GM12878 (cell line): ENCODE data around the gene HTR4. TPM values are rescaled to one million over a fixed set of nuclear protein-coding genes. Genes with fewer than 3 reads are reported as not detected.

Experiments used
- ATAC-seq: fragments of 200-7000 bp; cut with Tn5 transposase; 3 replicates; pipeline ENCODE4 v1.9.1; 2020; ENCODE audit warnings: mild to moderate bottlenecking, moderate library complexity
- BruUV-seq: library from RNA; stranded (reverse); fragments of 400-500 nt; replicated peaks from 2 replicates; lab custom pipeline; 2021; lab: Mats Ljungman, UMichigan
- CTCF ChIA-PET: fragments of 300-600 bp; sonication (Branson Sonifier 250); formaldehyde crosslinking; extraction: SDS; loops from one replicate; lab custom pipeline; 2021; ENCODE audit warnings: inconsistent platforms; lab: Yijun Ruan, JAX
- POLR2A ChIA-PET: fragments of 350-600 bp; formaldehyde crosslinking; extraction: SDS; loops from one replicate; lab custom pipeline; 2021; ENCODE audit warnings: inconsistent platforms; lab: Charles Lee
- RAD21 ChIA-PET: fragments of 300-600 bp; sonication (Branson Sonifier 250); formaldehyde crosslinking; loops from one replicate; lab custom pipeline; 2023; ENCODE audit warnings: antibody characterized with exemption; ENCODE audit not compliant: unreplicated experiment; lab: Charles Lee
- SMC1A ChIA-PET: fragments of 300-600 bp; sonication (Branson Sonifier 250); formaldehyde crosslinking; loops from one replicate; lab custom pipeline; 2023; ENCODE audit not compliant: unreplicated experiment, uncharacterized antibody; lab: Charles Lee
- DNase-seq: peaks from one replicate; pipeline ENCODE4 v3.0.0-alpha.2; 2011; ENCODE audit warnings: low read depth, low spot score
- FAIRE-seq: peaks from 3 replicates; lab custom pipeline; 2011; peaks lifted over from hg19 to GRCh38; lab: Jason Lieb, UNC
- H2AFZ ChIP-seq: 2 replicates; pipeline ENCODE4 v1.6.0; 2011; ENCODE audit warnings: low read depth, low read length, control low read depth; ENCODE audit not compliant: control insufficient read depth
- H3K27ac ChIP-seq: 2 replicates; pipeline ENCODE4 v1.5.1; 2011; ENCODE audit warnings: control low read depth; ENCODE audit not compliant: control insufficient read depth, insufficient read depth
- H3K27me3 ChIP-seq, 2 experiments: replicated peaks in 1 of 2; 2 replicates each; pipeline versions ENCODE4 v1.6.0 to v1.6.1; 2011; ENCODE audit warnings: low read length in 1 of 2; ENCODE audit not compliant: control insufficient read depth in 2 of 2, insufficient read depth in 2 of 2
- H3K36me3 ChIP-seq, 2 experiments: 2 replicates each; pipeline ENCODE4 v1.5.1; 2011; ENCODE audit warnings: low read length in 1 of 2; ENCODE audit not compliant: control insufficient read depth in 2 of 2, insufficient read depth in 2 of 2
- H3K4me1 ChIP-seq: 2 replicates; pipeline ENCODE4 v1.6.1; 2011; ENCODE audit warnings: mild to moderate bottlenecking, low read length, moderate library complexity, mixed read lengths; ENCODE audit not compliant: control insufficient read depth, insufficient read depth
- H3K4me2 ChIP-seq: 2 replicates; pipeline ENCODE4 v1.6.0; 2011; ENCODE audit warnings: control low read depth; ENCODE audit not compliant: control insufficient read depth, insufficient read depth
- H3K4me3 ChIP-seq: fragments of 200-600 bp; sonication (generic); 2 replicates; pipeline ENCODE4 v1.5.1; 2016
- H3K79me2 ChIP-seq: 2 replicates; pipeline ENCODE4 v1.6.0; 2011; ENCODE audit warnings: low read length; ENCODE audit not compliant: control insufficient read depth, insufficient read depth
- H3K9ac ChIP-seq: 2 replicates; pipeline ENCODE4 v1.8.0; 2011; ENCODE audit warnings: low read length, control low read depth, mixed read lengths; ENCODE audit not compliant: control insufficient read depth, insufficient read depth
- H3K9me3 ChIP-seq: replicated peaks from 3 replicates; pipeline ENCODE4 v1.5.1; 2011; ENCODE audit warnings: mild to moderate bottlenecking, low read length; ENCODE audit not compliant: control insufficient read depth, insufficient read depth
- H4K20me1 ChIP-seq: 2 replicates; pipeline ENCODE4 v1.6.0; 2011; ENCODE audit not compliant: control insufficient read depth, insufficient read depth
- CEBPZ ChIP-seq: fragments of 150-350 bp; IDR thresholded peaks from 2 replicates; pipeline ENCODE4 v1.6.1; 2016; ENCODE audit warnings: low read depth, low read length
- EP300 ChIP-seq, 2 experiments: fragments of 150-350 bp in 1 of 2; IDR thresholded peaks; 2 replicates each; pipeline ENCODE4 v1.6.1; 2011 to 2012; ENCODE audit warnings: low read depth in 2 of 2, low read length in 2 of 2, borderline replicate concordance in 1 of 2, improper control_type of control experiment in 1 of 2, inconsistent platforms in 1 of 2; ENCODE audit not compliant: control insufficient read depth in 1 of 2
- ESRRA ChIP-seq: IDR thresholded peaks from 2 replicates; pipeline ENCODE4 v1.6.1; 2012; ENCODE audit warnings: mild to moderate bottlenecking, low read length, improper control_type of control experiment
- HDAC6 ChIP-seq: fragments of 200-600 bp; sonication (generic); IDR thresholded peaks from one replicate; pipeline ENCODE4 v1.8.0; 2017; ENCODE audit warnings: antibody characterized with exemption; ENCODE audit not compliant: unreplicated experiment
- IKZF1 ChIP-seq: fragments of 450-650 bp; conservative IDR thresholded peaks from 2 replicates; pipeline ENCODE4 v1.6.1; 2017; ENCODE audit warnings: antibody characterized with exemption, mild to moderate bottlenecking
- IRF5 ChIP-seq: fragments of 450-650 bp; IDR thresholded peaks from 2 replicates; pipeline ENCODE4 v1.6.1; 2017; ENCODE audit warnings: borderline replicate concordance
- NFXL1 ChIP-seq: fragments of 450-650 bp; IDR thresholded peaks from 2 replicates; pipeline ENCODE4 v1.6.1; 2017; ENCODE audit warnings: antibody characterized with exemption, mild to moderate bottlenecking, borderline replicate concordance
- NR2F1 ChIP-seq: fragments of 450-650 bp; conservative IDR thresholded peaks from 2 replicates; pipeline ENCODE4 v1.6.1; 2017; ENCODE audit warnings: mild to moderate bottlenecking
- POLR2A ChIP-seq: IDR thresholded peaks from 2 replicates; pipeline ENCODE4 v1.6.1; 2011; ENCODE audit warnings: low read depth, mild to moderate bottlenecking, low read length
- ZSCAN29 ChIP-seq: fragments of 450-650 bp; IDR thresholded peaks from 2 replicates; pipeline ENCODE4 v1.6.1; 2017; ENCODE audit warnings: mild to moderate bottlenecking, moderate library complexity
- WGBS: methylation state at CpG from one replicate; pipeline ENCODE4 v1.1.6; 2016; ENCODE audit warnings: low lambda C conversion rate; ENCODE audit not compliant: insufficient replicate concordance, insufficient coverage; ENCODE audit errors: missing lambda C conversion rate; 5-methylcytosine and 5-hydroxymethylcytosine counted together
- in situ Hi-C: fragments of 300-500 bp; cut with MboI; formaldehyde crosslinking; loops from 9 replicates; pipeline ENCODE4 v1.14.3; 2018; ENCODE audit warnings: mixed read lengths
- intact Hi-C: fragments of 100-400 bp; cut with micrococcal nuclease; formaldehyde crosslinking; loops from one replicate; pipeline ENCODE4 v1.14.2; 2022; ENCODE audit not compliant: unreplicated experiment
- polyA plus RNA-seq, 11 experiments: library from polyadenylated mRNA; depleted of rRNA in 4 of 11; unstranded in 6 of 11; stranded (reverse) in 5 of 11; fragments of >200 nt; fragmentation: Nextera tagmentation in 4 of 11; fragmentation: Illumina TruSeq in 1 of 11; extraction: Ambion mirVana in 4 of 11; extraction: Trizol in 1 of 11; gene quantifications; 1 replicate in 1 of 11; 2 replicates in 10 of 11; pipeline versions ENCODE4 v1.2.1 to v1.2.3, GENCODE V29; 2011 to 2016; ENCODE audit warnings: inconsistent platforms in 2 of 11, missing spikeins in 2 of 11, low read depth in 1 of 11
- total RNA-seq, 4 experiments: library from RNA; depleted of rRNA in 3 of 4; stranded (reverse); fragments of >200 nt in 3 of 4; fragmentation: Illumina TruSeq in 1 of 4; extraction: Trizol in 1 of 4; gene quantifications; 2 replicates each; pipeline versions ENCODE4 v1.2.1 to v1.2.3, GENCODE V29; 2013 to 2021

HTR4 gene
- total and polyA plus RNA-seq, 10 of the 15 experiments (the other 5 are each of a cell fraction or from before 2014, with no cell fraction given) = not detected

- in situ Hi-C loops = no loop called here
- Histone ChIP-seq H3K9ac (no peak overlapping the region), H3K9me3 (no peaks in the 10 kb centered on the region), H3K4me3 (no peak overlapping the region), H3K4me2 (no peak overlapping the region), H3K4me1 (no peaks in the 10 kb centered on the region)
- no peak for ATAC-seq
- TF ChIP-seq HDAC6 (no peak), POLR2A (no peak), ESRRA (no peak)
- TF ChIP-seq, all 136 proteins: peak for 0
- Histone ChIP-seq H3K79me2 (no peaks in the 10 kb centered on the region), H4K20me1 (no peaks in the 10 kb centered on the region), H3K27me3 (no peaks in the 10 kb centered on the region), H2AFZ (no peak overlapping the region), H3K36me3 (no peaks in the 10 kb centered on the region), H3K27ac (no peak overlapping the region)
- ChIA-PET CTCF (interaction anchor here (3.1 kb wide), 1 partner anchor 14 kb away, joined by 11 read pairs; no protein-coding TSS in a partner anchor), POLR2A (no interaction called here), RAD21 (no interaction called here), SMC1A (no interaction called here)
- no peak for DNase-seq
- no peak for FAIRE-seq
- no TSS peak for BruUV-seq
- intact Hi-C loops = no loop called here
- 10% methylated on average over 1 of the region's 1 CpG for WGBS
Measured at GRCh38 chr5:148467958-148468357, 186.4 kb downstream of the HTR4 start.

GRCh38 chr5:148466236-148466580, 188.1 kb downstream of the HTR4 start:
- DNase-seq (no peak), FAIRE-seq (no peak), ATAC-seq (no peak)
- no peaks in the 10 kb centered on the region for H4K20me1 ChIP-seq
- no peak overlapping the region for H3K9ac ChIP-seq
- 20% methylated on average over 4 of the region's 4 CpGs for WGBS
- CTCF ChIA-PET = no interaction called here
- SMC1A ChIA-PET = interaction anchor here (0.6 kb wide), 1 partner anchor 295 kb away, joined by 3 read pairs; no protein-coding TSS in a partner anchor
- TF ChIP-seq NFXL1 = no peak
- TF ChIP-seq IKZF1 = no peak
- TF ChIP-seq ZSCAN29 = no peak
- no peak for TF ChIP-seq EP300 (IDR thresholded peaks at IDR 0.05; ENCODE audit: borderline replicate concordance in 1 of 2, control insufficient read depth in 1 of 2, low read depth in 2 of 2, low read length in 2 of 2)
- no peak for TF ChIP-seq CEBPZ
- TF ChIP-seq IRF5 = no peak
- no peak for TF ChIP-seq NR2F1
- RAD21 ChIA-PET = no interaction called here
- H3K27me3 ChIP-seq = no peaks in the 10 kb centered on the region
- intact Hi-C loops = no loop called here
- in situ Hi-C loops = no loop called here
- H3K4me1 ChIP-seq = no peaks in the 10 kb centered on the region
- no peak overlapping the region for H2AFZ ChIP-seq
- no peak overlapping the region for H3K27ac ChIP-seq
- BruUV-seq = no TSS peak
- H3K4me2 ChIP-seq = no peak overlapping the region
- no peaks in the 10 kb centered on the region for H3K9me3 ChIP-seq
- H3K36me3 ChIP-seq = no peaks in the 10 kb centered on the region
- no peak overlapping the region for H3K4me3 ChIP-seq
- H3K79me2 ChIP-seq = no peaks in the 10 kb centered on the region
- POLR2A ChIA-PET = no interaction called here
